ENCODE results near the gene PPFIBP1. TPM values are rescaled to one million over a fixed set of nuclear protein-coding genes. Genes with fewer than 3 reads are reported as not detected.

PPFIBP1 gene
- total and polyA plus RNA-seq, 7 donors: 5.9 to 63.1 (median 28.3) TPM

DNA sequence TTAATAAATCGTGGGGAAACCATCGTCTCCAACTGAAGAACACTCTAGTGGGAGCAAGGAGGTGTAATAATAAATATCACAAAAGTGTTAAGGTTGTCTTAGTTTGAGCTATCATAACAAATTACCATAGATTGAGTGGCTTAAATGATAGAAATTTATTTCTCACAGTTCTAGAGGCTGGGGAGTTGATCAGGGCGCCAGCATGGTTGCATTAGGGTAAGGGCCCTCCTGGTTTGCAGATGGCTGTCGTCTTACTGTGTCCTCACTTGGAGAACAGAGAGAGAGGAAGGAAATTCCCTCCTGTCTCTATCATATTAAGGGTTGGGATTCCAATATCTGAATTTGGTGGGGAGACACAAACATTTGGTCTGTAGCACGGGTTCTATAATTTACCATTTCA is 219.6 kb downstream of the PPFIBP1 start:
- H3K4me1 ChIP-seq: peaks cover 2% of the 10 kb centered on the region
- ATAC-seq (no peak), DNase-seq (no peak)
- no peak overlapping the region for H3K27ac ChIP-seq
- no peaks in the 10 kb centered on the region for H3K9me3 ChIP-seq
- H3K4me3 ChIP-seq: no peak overlapping the region
- TF ChIP-seq, protein P1, sequence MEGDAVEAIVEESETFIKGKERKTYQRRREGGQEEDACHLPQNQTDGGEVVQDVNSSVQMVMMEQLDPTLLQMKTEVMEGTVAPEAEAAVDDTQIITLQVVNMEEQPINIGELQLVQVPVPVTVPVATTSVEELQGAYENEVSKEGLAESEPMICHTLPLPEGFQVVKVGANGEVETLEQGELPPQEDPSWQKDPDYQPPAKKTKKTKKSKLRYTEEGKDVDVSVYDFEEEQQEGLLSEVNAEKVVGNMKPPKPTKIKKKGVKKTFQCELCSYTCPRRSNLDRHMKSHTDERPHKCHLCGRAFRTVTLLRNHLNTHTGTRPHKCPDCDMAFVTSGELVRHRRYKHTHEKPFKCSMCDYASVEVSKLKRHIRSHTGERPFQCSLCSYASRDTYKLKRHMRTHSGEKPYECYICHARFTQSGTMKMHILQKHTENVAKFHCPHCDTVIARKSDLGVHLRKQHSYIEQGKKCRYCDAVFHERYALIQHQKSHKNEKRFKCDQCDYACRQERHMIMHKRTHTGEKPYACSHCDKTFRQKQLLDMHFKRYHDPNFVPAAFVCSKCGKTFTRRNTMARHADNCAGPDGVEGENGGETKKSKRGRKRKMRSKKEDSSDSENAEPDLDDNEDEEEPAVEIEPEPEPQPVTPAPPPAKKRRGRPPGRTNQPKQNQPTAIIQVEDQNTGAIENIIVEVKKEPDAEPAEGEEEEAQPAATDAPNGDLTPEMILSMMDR (IDR thresholded peaks at IDR 0.05): no peak
- H3K27me3 ChIP-seq (ENCODE audit: insufficient read depth in 3 of 3, low read length in 2 of 3): no peaks in the 10 kb centered on the region
- H3K36me3 ChIP-seq (ENCODE audit: insufficient read depth in 1 of 2, low read depth in 1 of 2): peaks cover 4 to 65% of the 10 kb centered on the region in 2 donors
- intact Hi-C loops (cut with DNase I): no loop called here
- WGBS, 3 donors: 97% methylated on average over 5 of the region's 5 CpGs

Other genes with a start within 250 kb of the PPFIBP1 start
- under 1 TPM; 0.13 to 0.79 (median 0.31) TPM for gene BMAL2, start 191.4 kb upstream of the PPFIBP1 start, total RNA-seq
- under 1 TPM; 0.04 to 0.31 (median 0.08) TPM for gene BMAL2, start 191.4 kb upstream of the PPFIBP1 start, polyA plus RNA-seq
- not detected for gene SMCO2, start 77.5 kb upstream of the PPFIBP1 start, total RNA-seq
- gene SMCO2, start 77.5 kb upstream of the PPFIBP1 start, polyA plus RNA-seq: not detected
- 1 to 10 TPM in 1 of 4 donors, under 1 TPM in 3; 0.39 to 2.7 (median 0.72) TPM for gene REP15, start 172.2 kb downstream of the PPFIBP1 start, total RNA-seq
- gene REP15, start 172.2 kb downstream of the PPFIBP1 start, polyA plus RNA-seq: 1 to 10 TPM in 1 of 3 donors, under 1 TPM in 2; 0.39 to 1.1 (median 0.73) TPM
- 10 to 100 TPM; 48.8 to 79.9 (median 58.3) TPM for gene MRPS35, start 186.6 kb downstream of the PPFIBP1 start, total RNA-seq
- 100 to 1,000 TPM in 2 of 3 donors, 10 to 100 TPM in 1; 60.1 to 129 (median 105) TPM for gene MRPS35, start 186.6 kb downstream of the PPFIBP1 start, polyA plus RNA-seq

Measured in psoas muscle (tissue), 8 donors.